ENCODE measurements around the gene NRG3. TPM values are rescaled to one million over a fixed set of nuclear protein-coding genes. Genes with fewer than 3 reads are reported as not detected.

Gene NRG3
- total and polyA plus RNA-seq, 2 of the 4 experiments (the other 2 are of a cell fraction), result not detected

GRCh38 chr10:81984428-81984827, 109.4 kb downstream of the NRG3 start:
- no peak overlapping the region for H3K23ac ChIP-seq (ENCODE audit: low read depth, low read length)
- H3K9me3 ChIP-seq (ENCODE audit: control insufficient read depth, insufficient read depth, low read length), result peaks cover 5% of the 10 kb centered on the region
- no peak overlapping the region for H3K4me2 ChIP-seq (ENCODE audit: low read depth, low read length)
- WGBS, 2 experiments (ENCODE audit: extremely low coverage in 2 of 2, insufficient read length in 1 of 2), result 0% methylated on average over 1 of the region's 3 CpGs; no CpG with 5 or more reads in 1 of the 2 experiments
- H2AFZ ChIP-seq (replicated peaks; ENCODE audit: low read length, poor library complexity), result no peak overlapping the region
- no TSS peak for BruUV-seq (replicated peaks)
- H3K79me1 ChIP-seq (ENCODE audit: low read depth in 1 of 2, low read length in 2 of 2), result no peaks in the 10 kb centered on the region
- H3K4me1 ChIP-seq (ENCODE audit: control insufficient read depth, insufficient read depth, low read length), result no peaks in the 10 kb centered on the region
- H3K9me1 ChIP-seq (ENCODE audit: insufficient read depth, low read length), result no peaks in the 10 kb centered on the region
- H3K27ac ChIP-seq (ENCODE audit: insufficient read depth, low read length), result no peak overlapping the region
- no peak overlapping the region for H2AK5ac ChIP-seq (ENCODE audit: low read depth, low read length)
- no peak overlapping the region for H4K5ac ChIP-seq (ENCODE audit: low read depth, low read length)
- intact Hi-C loops (cut with micrococcal nuclease), result no loop called here
- ATAC-seq (ENCODE audit: low read depth), result no peak
- in situ Hi-C loops (cut with MboI; ENCODE audit: low sequenced_read_pairs), result no loop called here
- H3K36me3 ChIP-seq (ENCODE audit: control insufficient read depth, insufficient read depth, low read length), result no peaks in the 10 kb centered on the region
- DNase-seq, result no peak
- no peaks in the 10 kb centered on the region for H4K20me1 ChIP-seq (ENCODE audit: insufficient read depth, low read length)
- H3K9ac ChIP-seq (ENCODE audit: low read depth, low read length), result no peak overlapping the region
- H3K27me3 ChIP-seq (ENCODE audit: control insufficient read depth, insufficient read depth, low read length), result no peaks in the 10 kb centered on the region
- H4K91ac ChIP-seq (ENCODE audit: insufficient read depth, low read depth, low read length), result no peak overlapping the region
- H2BK20ac ChIP-seq (ENCODE audit: low read depth, low read length), result no peak overlapping the region
- H2AK9ac ChIP-seq (replicated peaks; ENCODE audit: low read depth, low read length, poor library complexity), result no peak overlapping the region
- no peak for TF ChIP-seq RCOR1 (IDR thresholded peaks at IDR 0.05; ENCODE audit: insufficient replicate concordance, low read length)
- TF ChIP-seq FOS (IDR thresholded peaks at IDR 0.05; ENCODE audit: low read depth, low read length), result no peak
- no peak for TF ChIP-seq NFE2L2 (IDR thresholded peaks at IDR 0.05; ENCODE audit: low read depth, low read length)
- TF ChIP-seq POLR2A (IDR thresholded peaks at IDR 0.05; ENCODE audit: low read depth, low read length), result no peak
- no peak for TF ChIP-seq MAFK (IDR thresholded peaks at IDR 0.05; ENCODE audit: low read depth, low read length)
- no peak for TF ChIP-seq SMC3 (IDR thresholded peaks at IDR 0.05; ENCODE audit: low read depth, low read length)
- no peak for TF ChIP-seq MAZ (IDR thresholded peaks at IDR 0.05; ENCODE audit: borderline replicate concordance, low read depth, low read length)
- TF ChIP-seq BHLHE40 (IDR thresholded peaks at IDR 0.05; ENCODE audit: low read depth, low read length), result no peak
- TF ChIP-seq ELK1 (IDR thresholded peaks at IDR 0.05; ENCODE audit: borderline replicate concordance, low read depth, low read length), result no peak
- H2BK120ac ChIP-seq (ENCODE audit: low read depth, low read length), result no peak overlapping the region
- no peak overlapping the region for H3K4ac ChIP-seq (ENCODE audit: low read depth, low read length)
- CTCF ChIA-PET, result no interaction called here
- no peak overlapping the region for H4K8ac ChIP-seq (ENCODE audit: low read depth in 2 of 2, low read length in 2 of 2)
- H3K56ac ChIP-seq (ENCODE audit: extremely low read depth, insufficient read depth, low read length), result no peak overlapping the region
- no peak overlapping the region for H3K14ac ChIP-seq (replicated peaks; ENCODE audit: low read depth, low read length)
- H2BK15ac ChIP-seq (ENCODE audit: low read depth, low read length), result no peak overlapping the region
- POLR2A ChIA-PET (ENCODE audit: unreplicated experiment), result no interaction called here
- H2BK5ac ChIP-seq (ENCODE audit: low read depth, low read length, poor library complexity, severe bottlenecking), result no peak overlapping the region
- dilution Hi-C loops (cut with HindIII; ENCODE audit: low sequenced_read_pairs, unreplicated experiment), result no loop called here
- H3K18ac ChIP-seq (ENCODE audit: low read depth, low read length), result no peak overlapping the region
- H3K4me3 ChIP-seq (ENCODE audit: insufficient read depth, low read depth, low read length), result no peak overlapping the region

Data from IMR-90 (cell line).